SU-DHL-6 (cell line): ENCODE data around the gene ZFHX3.

Experiments
- H2AFZ ChIP-seq: fragments of 200-600 bp; sonication (generic); 2 replicates; pipeline ENCODE4 v1.6.1; 2014; ENCODE audit warnings: low read depth, mild to moderate bottlenecking, moderate library complexity, mixed read lengths, antibody characterized with exemption, low read length; ENCODE audit not compliant: severe bottlenecking
- H3F3A ChIP-seq: fragments of 200-600 bp; shearing (Covaris generic); 2 replicates; pipeline ENCODE4 v1.6.0; 2016; ENCODE audit warnings: antibody characterized with exemption, mild to moderate bottlenecking; ENCODE audit not compliant: insufficient read depth
- H3K27ac ChIP-seq: fragments of 200-600 bp; sonication (generic); 2 replicates; pipeline ENCODE4 v1.5.1; 2016; ENCODE audit warnings: low read depth, mild to moderate bottlenecking, low read length, moderate library complexity, mixed read lengths
- H3K27me3 ChIP-seq: fragments of 200-600 bp; sonication (generic), shearing (Covaris generic); 2 replicates; pipeline ENCODE4 v1.6.0; 2014; ENCODE audit warnings: mild to moderate bottlenecking, low read length
- H3K36me3 ChIP-seq: fragments of 200-600 bp; sonication (generic); 2 replicates; pipeline ENCODE4 v1.6.1; 2014; ENCODE audit warnings: mild to moderate bottlenecking, low read length, mixed read lengths
- H3K4me2 ChIP-seq: fragments of 300-600, 200-600 bp; shearing (Covaris generic), sonication (generic); 2 replicates; pipeline ENCODE4 v1.6.0; 2014; ENCODE audit warnings: low read length, low read depth, mild to moderate bottlenecking; ENCODE audit not compliant: poor library complexity, severe bottlenecking
- H3K4me3 ChIP-seq: fragments of 200-600 bp; sonication (generic); 2 replicates; pipeline ENCODE4 v1.5.1; 2014; ENCODE audit warnings: antibody characterized with exemption, low read length, mild to moderate bottlenecking, mixed read lengths; ENCODE audit not compliant: insufficient read depth, poor library complexity, severe bottlenecking
- H3K79me2 ChIP-seq: fragments of 200-600 bp; sonication (generic); 2 replicates; pipeline ENCODE4 v1.6.1; 2014; ENCODE audit warnings: mild to moderate bottlenecking, low read length, moderate library complexity; ENCODE audit not compliant: insufficient read depth
- H3K9ac ChIP-seq: fragments of 200-600 bp; sonication (generic); 2 replicates; pipeline ENCODE4 v1.7.0; 2014; ENCODE audit warnings: mild to moderate bottlenecking, low read length
- H3K9me2 ChIP-seq: fragments of 200-600 bp; sonication (generic); replicated peaks from 2 replicates; pipeline ENCODE4 v1.6.1; 2014; ENCODE audit warnings: low read length; ENCODE audit not compliant: insufficient read depth
- H3K9me3 ChIP-seq: fragments of 200-600 bp; sonication (generic); 2 replicates; pipeline ENCODE4 v1.6.1; 2014; ENCODE audit warnings: low read length, mixed read lengths; ENCODE audit not compliant: insufficient read depth
- H4K20me1 ChIP-seq: fragments of 200-600 bp; sonication (generic); 2 replicates; pipeline ENCODE4 v1.6.1; 2014; ENCODE audit warnings: low read depth, mild to moderate bottlenecking, antibody characterized with exemption, low read length, moderate library complexity, mixed read lengths
- EZH2phosphoT487 ChIP-seq: fragments of 200-600 bp; sonication (generic), shearing (Covaris generic); conservative IDR thresholded peaks from 2 replicates; pipeline ENCODE4 v1.6.1; 2018; ENCODE audit warnings: mild to moderate bottlenecking, antibody characterized with exemption, low read length, moderate library complexity, mixed read lengths
- TF ChIP-seq, protein P1 (sequence below): fragments of 200-600 bp; sonication (generic); IDR thresholded peaks from one replicate; pipeline ENCODE4 v1.5.1; 2017; ENCODE audit warnings: antibody characterized with exemption, mild to moderate bottlenecking, low read length, moderate library complexity; ENCODE audit not compliant: insufficient read depth, poor library complexity, severe bottlenecking

Gene ZFHX3

DNA sequence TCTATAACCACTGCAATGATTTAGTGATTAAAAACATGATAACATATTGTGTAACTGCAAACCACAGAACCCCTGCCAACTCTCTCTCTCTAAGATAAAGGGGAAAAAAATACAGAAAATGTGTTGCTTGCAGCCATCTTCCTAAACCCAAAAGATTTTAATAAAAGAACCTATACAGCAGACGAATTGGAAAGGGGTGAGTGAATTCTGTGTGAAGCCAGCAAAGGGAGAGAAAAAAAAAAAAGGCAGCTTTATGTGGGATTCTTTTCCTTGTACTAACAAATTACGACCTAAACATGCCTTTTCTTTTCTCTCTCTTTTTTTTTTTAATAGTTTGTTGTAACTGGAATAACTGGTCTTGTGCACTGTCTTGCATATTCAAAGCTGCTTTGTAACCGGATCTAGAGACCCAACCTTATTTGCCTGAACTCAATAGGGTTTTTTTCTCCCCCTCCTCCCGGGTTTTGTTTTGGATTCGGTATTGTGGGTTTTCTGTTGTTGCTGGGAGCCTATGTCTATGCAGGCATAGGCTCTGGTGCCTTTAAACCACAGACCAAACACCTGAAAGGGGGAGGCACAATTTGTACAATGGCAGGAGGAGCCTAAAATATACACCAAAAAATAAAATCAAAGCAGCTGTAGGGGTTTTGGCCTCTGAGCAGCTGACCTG lies 7.0 kb upstream of the ZFHX3 start:
- no peak overlapping the region for H3K27ac ChIP-seq
- no peak overlapping the region for H3K4me3 ChIP-seq
- H3K9ac ChIP-seq: no peak overlapping the region
- H3K36me3 ChIP-seq: no peaks in the 10 kb centered on the region
- no peak for TF ChIP-seq EZH2phosphoT487
- TF ChIP-seq, protein P1, sequence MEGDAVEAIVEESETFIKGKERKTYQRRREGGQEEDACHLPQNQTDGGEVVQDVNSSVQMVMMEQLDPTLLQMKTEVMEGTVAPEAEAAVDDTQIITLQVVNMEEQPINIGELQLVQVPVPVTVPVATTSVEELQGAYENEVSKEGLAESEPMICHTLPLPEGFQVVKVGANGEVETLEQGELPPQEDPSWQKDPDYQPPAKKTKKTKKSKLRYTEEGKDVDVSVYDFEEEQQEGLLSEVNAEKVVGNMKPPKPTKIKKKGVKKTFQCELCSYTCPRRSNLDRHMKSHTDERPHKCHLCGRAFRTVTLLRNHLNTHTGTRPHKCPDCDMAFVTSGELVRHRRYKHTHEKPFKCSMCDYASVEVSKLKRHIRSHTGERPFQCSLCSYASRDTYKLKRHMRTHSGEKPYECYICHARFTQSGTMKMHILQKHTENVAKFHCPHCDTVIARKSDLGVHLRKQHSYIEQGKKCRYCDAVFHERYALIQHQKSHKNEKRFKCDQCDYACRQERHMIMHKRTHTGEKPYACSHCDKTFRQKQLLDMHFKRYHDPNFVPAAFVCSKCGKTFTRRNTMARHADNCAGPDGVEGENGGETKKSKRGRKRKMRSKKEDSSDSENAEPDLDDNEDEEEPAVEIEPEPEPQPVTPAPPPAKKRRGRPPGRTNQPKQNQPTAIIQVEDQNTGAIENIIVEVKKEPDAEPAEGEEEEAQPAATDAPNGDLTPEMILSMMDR: no peak
- no peak overlapping the region for H3K4me2 ChIP-seq
- H3K9me3 ChIP-seq: no peaks in the 10 kb centered on the region
- H2AFZ ChIP-seq: no peak overlapping the region
- H3F3A ChIP-seq: peaks cover 7% of the 10 kb centered on the region; the same call in 1 of the 2 replicates
- peaks cover 4% of the 10 kb centered on the region for H4K20me1 ChIP-seq
- no peaks in the 10 kb centered on the region for H3K9me2 ChIP-seq
- H3K27me3 ChIP-seq: no peaks in the 10 kb centered on the region
- H3K79me2 ChIP-seq: no peaks in the 10 kb centered on the region

DNA sequence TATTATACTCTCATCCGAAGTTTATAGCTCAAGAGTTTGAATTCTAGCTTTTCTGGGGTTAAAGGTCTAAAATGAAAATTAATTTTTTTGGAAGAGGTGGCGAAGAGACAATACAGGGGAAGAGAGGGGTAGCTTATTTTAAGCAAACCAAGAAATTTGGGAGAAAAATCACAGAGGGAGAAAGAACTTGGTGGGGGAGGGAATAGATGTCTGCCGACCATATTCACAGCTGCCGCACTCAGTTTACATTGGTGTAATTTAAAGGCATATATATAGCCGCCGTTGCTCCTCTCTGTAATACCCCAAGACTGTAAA lies 6.5 kb upstream of the ZFHX3 start:
- TF ChIP-seq, protein P1: no peak
- TF ChIP-seq EZH2phosphoT487: no peak
- H3K9me3 ChIP-seq: no peaks in the 10 kb centered on the region
- H3K4me2 ChIP-seq: no peak overlapping the region
- no peak overlapping the region for H2AFZ ChIP-seq
- H3K27me3 ChIP-seq: no peaks in the 10 kb centered on the region
- peaks cover 7% of the 10 kb centered on the region; the same call in 1 of the 2 replicates for H3F3A ChIP-seq
- no peaks in the 10 kb centered on the region for H3K36me3 ChIP-seq
- no peak overlapping the region for H3K9ac ChIP-seq
- H4K20me1 ChIP-seq: peaks cover 5% of the 10 kb centered on the region
- H3K4me3 ChIP-seq: no peak overlapping the region
- no peaks in the 10 kb centered on the region for H3K79me2 ChIP-seq
- no peak overlapping the region for H3K27ac ChIP-seq
- no peaks in the 10 kb centered on the region for H3K9me2 ChIP-seq

DNA sequence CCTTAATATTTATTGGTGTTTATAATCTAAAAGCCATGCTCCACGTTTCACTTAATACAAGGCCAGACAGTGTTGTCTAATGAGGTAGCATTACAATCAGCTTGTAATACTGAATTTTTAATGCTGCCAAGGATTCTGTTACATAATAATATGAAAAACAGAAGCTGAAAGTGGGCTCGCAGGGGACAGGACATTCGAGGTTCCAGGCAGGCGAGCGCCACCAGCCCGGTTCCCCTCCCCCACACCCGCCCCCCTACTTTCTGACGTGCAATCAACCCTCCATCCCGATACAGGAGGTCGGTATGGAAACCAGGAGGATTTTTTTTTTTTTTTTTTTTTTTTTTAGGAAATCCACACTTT lies 6.2 kb upstream of the ZFHX3 start:
- Histone ChIP-seq H3K79me2 (no peaks in the 10 kb centered on the region), H4K20me1 (peaks cover 8% of the 10 kb centered on the region), H3K4me2 (no peak overlapping the region), H3K4me3 (no peak overlapping the region), H3F3A (peaks cover 7% of the 10 kb centered on the region; the same call in 1 of the 2 replicates), H2AFZ (no peak overlapping the region), H3K9me3 (no peaks in the 10 kb centered on the region), H3K27ac (no peak overlapping the region), H3K36me3 (no peaks in the 10 kb centered on the region), H3K9ac (no peak overlapping the region), H3K27me3 (no peaks in the 10 kb centered on the region), H3K9me2 (no peaks in the 10 kb centered on the region)
- TF ChIP-seq, protein P1: no peak
- TF ChIP-seq EZH2phosphoT487: no peak
